WTC11 (cell line): ENCODE measurements around the gene RBM11. TPM values are rescaled to one million over a fixed set of nuclear protein-coding genes. Genes with fewer than 3 reads are reported as not detected.

Experiments used
- ATAC-seq: fragments of 200-7000 bp; cut with Tn5 transposase; 2 replicates; pipeline ENCODE4 v1.10.0; 2021; ENCODE audit warnings: mild to moderate bottlenecking, moderate library complexity
- CTCF ChIA-PET: fragments of 300-600 bp; sonication (Branson Sonifier 250); formaldehyde crosslinking; loops from one replicate; lab custom pipeline; 2021; ENCODE audit warnings: antibody characterized with exemption; lab: Charles Lee
- POLR2A ChIA-PET: fragments of 350-600 bp; sonication (Branson Sonifier 250); formaldehyde crosslinking; loops from one replicate; lab custom pipeline; 2021; ENCODE audit warnings: antibody characterized with exemption; lab: Charles Lee
- DNase-seq: peaks from one replicate; pipeline ENCODE4 v3.0.0; 2021; ENCODE audit warnings: low spot score
- H3K27ac Mint-ChIP-seq: 2 replicates; pipeline ENCODE4 v1.8.0; 2021; ENCODE audit warnings: mixed read lengths
- H3K27me3 Mint-ChIP-seq: 2 replicates; pipeline ENCODE4 v1.8.0; 2021; ENCODE audit warnings: low read depth, mild to moderate bottlenecking, moderate library complexity, mixed read lengths
- H3K36me3 Mint-ChIP-seq: 2 replicates; pipeline ENCODE4 v1.8.0; 2021; ENCODE audit warnings: mixed read lengths
- H3K4me1 Mint-ChIP-seq: 2 replicates; pipeline ENCODE4 v1.8.0; 2022; ENCODE audit warnings: mixed read lengths
- H3K4me3 Mint-ChIP-seq: 2 replicates; pipeline ENCODE4 v1.8.0; 2021; ENCODE audit warnings: mild to moderate bottlenecking, moderate library complexity, mixed read lengths
- H3K9me3 Mint-ChIP-seq: 2 replicates; pipeline ENCODE4 v1.8.0; 2021; ENCODE audit warnings: mixed read lengths
- AR ChIP-seq: fragments of 250-450 bp; sonication (Bioruptor Pico); IDR thresholded peaks from 2 replicates; pipeline ENCODE4 v1.9.0; 2021; ENCODE audit warnings: mild to moderate bottlenecking
- ATF6 ChIP-seq: sonication (generic); formaldehyde crosslinking; IDR thresholded peaks from 2 replicates; pipeline ENCODE4 v1.8.1; 2023; ENCODE audit warnings: mild to moderate bottlenecking, missing genetic modification reagents
- E2F4 ChIP-seq: sonication (generic); formaldehyde crosslinking; IDR thresholded peaks from 2 replicates; pipeline ENCODE4 v1.8.1; 2022; ENCODE audit warnings: low read depth, mild to moderate bottlenecking, moderate library complexity, missing genetic modification reagents, borderline replicate concordance
- ELF4 ChIP-seq: sonication (generic); formaldehyde crosslinking; IDR thresholded peaks from 2 replicates; pipeline ENCODE4 v1.8.1; 2022; ENCODE audit warnings: low read depth, mild to moderate bottlenecking, moderate library complexity, missing genetic modification reagents
- FOXJ3 ChIP-seq: sonication (generic); formaldehyde crosslinking; IDR thresholded peaks from 2 replicates; pipeline ENCODE4 v1.9.0; 2021; ENCODE audit warnings: missing genetic modification reagents, mild to moderate bottlenecking, borderline replicate concordance
- IRF1 ChIP-seq: sonication (generic); formaldehyde crosslinking; IDR thresholded peaks from 2 replicates; pipeline ENCODE4 v1.8.0; 2023; ENCODE audit warnings: missing genetic modification reagents
- JUN ChIP-seq: sonication (generic); formaldehyde crosslinking; IDR thresholded peaks from 2 replicates; pipeline ENCODE4 v1.8.0; 2023; ENCODE audit warnings: mild to moderate bottlenecking, missing genetic modification reagents
- MAX ChIP-seq: sonication (generic); formaldehyde crosslinking; IDR thresholded peaks from 2 replicates; pipeline ENCODE4 v1.8.0; 2022; ENCODE audit warnings: mild to moderate bottlenecking, missing genetic modification reagents
- SMAD4 ChIP-seq: sonication (generic); formaldehyde crosslinking; IDR thresholded peaks from 2 replicates; pipeline ENCODE4 v1.8.0; 2022; ENCODE audit warnings: mild to moderate bottlenecking, missing genetic modification reagents
- TP53 ChIP-seq: sonication (generic); formaldehyde crosslinking; IDR thresholded peaks from 2 replicates; pipeline ENCODE4 v1.8.1; 2023; ENCODE audit warnings: mild to moderate bottlenecking, missing genetic modification reagents
- USF1 ChIP-seq: sonication (generic); formaldehyde crosslinking; IDR thresholded peaks from 2 replicates; pipeline ENCODE4 v1.8.0; 2022; ENCODE audit warnings: mild to moderate bottlenecking, missing genetic modification reagents
- ZBTB21 ChIP-seq: sonication (generic); formaldehyde crosslinking; IDR thresholded peaks from 2 replicates; pipeline ENCODE4 v1.8.1; 2023; ENCODE audit warnings: mild to moderate bottlenecking, missing genetic modification reagents, borderline replicate concordance
- ZBTB43 ChIP-seq: sonication (generic); formaldehyde crosslinking; IDR thresholded peaks from 2 replicates; pipeline ENCODE4 v1.8.1; 2023; ENCODE audit warnings: mild to moderate bottlenecking, missing genetic modification reagents
- ZNF532 ChIP-seq: fragments of 250-450 bp; sonication (Bioruptor Pico); IDR thresholded peaks from 2 replicates; pipeline ENCODE4 v1.9.0; 2021; ENCODE audit warnings: mild to moderate bottlenecking, borderline replicate concordance
- total RNA-seq: library from RNA; stranded (reverse); gene quantifications from 3 replicates; pipeline ENCODE4 v1.2.3, GENCODE V29; 2021

RBM11 gene
- total RNA-seq, 1 experiment from 2014 or later, result 2.9 TPM

GRCh38 chr21:14206222-14206621, 9.7 kb upstream of the RBM11 start:
- POLR2A ChIA-PET, result no interaction called here
- Mint-ChIP-seq H3K27me3 (no peaks in the 10 kb centered on the region; the same call in 1 of the 2 replicates), H3K36me3 (peaks cover 2% of the 10 kb centered on the region; the same call in 1 of the 2 replicates), H3K9me3 (peaks cover 15% of the 10 kb centered on the region), H3K27ac (no peak overlapping the region), H3K4me3 (no peak overlapping the region), H3K4me1 (no peaks in the 10 kb centered on the region)
- CTCF ChIA-PET, result interaction anchor here (1.7 kb wide), 1 partner anchor 86 kb away, joined by 5 read pairs; no protein-coding TSS in a partner anchor
- DNase-seq (no peak), ATAC-seq (no peak)
- TF ChIP-seq ATF6 (CRISPR knock-in tag), result no peak
- no peak for TF ChIP-seq FOXJ3
- TF ChIP-seq IRF1, result no peak
- no peak for TF ChIP-seq ELF4 (CRISPR knock-in tag)
- TF ChIP-seq ZNF532 (CRISPR knock-in tag), result no peak
- TF ChIP-seq JUN, result no peak
- TF ChIP-seq AR (CRISPR knock-in tag), result no peak
- TF ChIP-seq TP53 (CRISPR knock-in tag), result no peak
- TF ChIP-seq MAX (CRISPR knock-in tag), result no peak

GRCh38 chr21:14210738-14211137, 5.2 kb upstream of the RBM11 start, which contains the start of gene LIPI:
Gene LIPI, minus strand, starts transcription at chr21:14210955. Its CDS starts 110 bp downstream, at chr21:14210845.
- no peak for TF ChIP-seq SMAD4 (CRISPR knock-in tag)
- Mint-ChIP-seq H3K4me1 (no peaks in the 10 kb centered on the region), H3K27ac (no peak within 1 kb of the TSS), H3K36me3 (no peaks in the 10 kb centered on the region), H3K9me3 (no peaks in the 10 kb centered on the region), H3K4me3 (no peak within 1 kb of the TSS), H3K27me3 (peaks cover 6% of the 10 kb centered on the region)
- ChIA-PET CTCF (interaction anchor here (0.8 kb wide), 1 partner anchor 91 kb away, joined by 3 read pairs; no protein-coding TSS in a partner anchor), POLR2A (no interaction called here)
- no peak for DNase-seq
- ATAC-seq, result no peak

- ATAC-seq (no peak), DNase-seq (no peak)
- H3K27me3 Mint-ChIP-seq, result peaks cover 6% of the 10 kb centered on the region; the same call in 1 of the 2 replicates
- H3K4me1 Mint-ChIP-seq, result peaks cover 6% of the 10 kb centered on the region
- H3K36me3 Mint-ChIP-seq, result no peaks in the 10 kb centered on the region
- TF ChIP-seq E2F4 (no peak), ZBTB21 (no peak), ZBTB43 (no peak), USF1 (no peak)
- CTCF ChIA-PET, result no interaction called here
- H3K27ac Mint-ChIP-seq, result no peak overlapping the region
- POLR2A ChIA-PET, result no interaction called here
- H3K9me3 Mint-ChIP-seq, result no peaks in the 10 kb centered on the region
- no peak overlapping the region for H3K4me3 Mint-ChIP-seq
Observed at GRCh38 chr21:14213164-14213563, 2.8 kb upstream of the RBM11 start.
